ENCODE results near the gene ATP6V1G1.

ATP6V1G1 gene

DNA sequence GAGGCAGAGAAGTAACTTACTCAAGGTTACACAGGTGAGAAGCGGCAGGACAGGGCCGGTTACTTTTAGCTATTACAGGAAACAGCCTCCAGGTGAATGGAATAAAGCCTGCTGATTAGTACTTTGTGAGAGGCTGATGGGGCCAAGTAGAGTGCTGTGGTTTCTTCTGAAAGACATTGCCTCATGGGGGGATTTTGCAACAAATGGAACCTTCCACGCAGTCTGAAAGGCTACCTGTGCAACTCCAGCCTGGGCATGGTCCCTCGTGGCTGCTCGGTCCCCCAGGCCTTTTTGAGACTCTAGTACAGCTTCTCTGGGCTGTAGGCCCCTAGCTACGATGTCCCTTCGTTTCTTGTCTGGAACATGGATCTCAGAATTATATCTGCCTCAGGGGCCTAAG lies 25.5 kb downstream of the ATP6V1G1 start:
- no peak for DNase-seq

GRCh38 chr9:114613919-114614318 lies 26.4 kb downstream of the ATP6V1G1 start:
- DNase-seq: no peak

GRCh38 chr9:114614373-114614772 lies 26.8 kb downstream of the ATP6V1G1 start:
- DNase-seq: no peak

DNA sequence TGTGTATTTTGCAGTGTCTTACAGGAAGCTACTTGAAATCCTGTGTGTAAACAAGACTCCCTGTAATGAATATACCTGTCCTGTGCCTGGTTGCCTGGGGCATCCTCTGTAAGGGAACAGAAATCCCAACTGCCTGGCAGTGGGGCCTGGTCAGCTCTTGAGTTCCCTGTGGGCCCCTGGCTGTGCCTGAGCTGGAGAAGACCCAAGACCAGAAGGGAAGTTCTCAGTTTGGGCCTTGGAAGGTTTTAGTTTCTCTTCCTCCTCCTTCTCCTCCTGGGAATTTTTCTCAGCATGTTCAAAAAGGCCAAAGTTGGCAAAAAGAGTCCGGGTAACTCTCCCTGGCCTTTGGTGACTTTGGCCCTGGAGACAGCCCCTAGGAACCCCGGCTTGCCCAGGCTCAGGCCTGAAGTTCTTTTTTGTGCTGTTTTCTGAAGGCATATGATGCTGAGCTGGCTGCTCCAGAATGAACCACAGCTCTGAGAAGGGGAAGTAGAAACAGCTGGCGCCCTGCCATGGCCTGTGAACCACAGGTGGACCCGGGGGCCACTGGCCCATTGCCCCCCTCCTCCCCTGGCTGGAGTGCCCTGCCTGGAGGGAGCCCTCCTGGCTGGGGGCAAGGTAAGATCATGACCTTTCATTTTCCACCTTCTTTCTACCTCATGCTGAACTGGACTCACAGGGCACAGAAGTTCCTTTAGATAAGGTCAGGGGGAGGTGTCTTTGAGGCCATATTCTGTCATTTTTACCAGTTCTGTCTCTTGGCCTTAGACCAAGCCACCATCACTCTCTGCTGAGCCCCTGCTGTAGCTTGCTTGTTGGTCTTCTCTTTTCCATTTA lies 29.3 kb downstream of the ATP6V1G1 start:
- no peak for DNase-seq

- DNase-seq: no peak
Observed at GRCh38 chr9:114619191-114619761, 31.7 kb downstream of the ATP6V1G1 start.

DNA sequence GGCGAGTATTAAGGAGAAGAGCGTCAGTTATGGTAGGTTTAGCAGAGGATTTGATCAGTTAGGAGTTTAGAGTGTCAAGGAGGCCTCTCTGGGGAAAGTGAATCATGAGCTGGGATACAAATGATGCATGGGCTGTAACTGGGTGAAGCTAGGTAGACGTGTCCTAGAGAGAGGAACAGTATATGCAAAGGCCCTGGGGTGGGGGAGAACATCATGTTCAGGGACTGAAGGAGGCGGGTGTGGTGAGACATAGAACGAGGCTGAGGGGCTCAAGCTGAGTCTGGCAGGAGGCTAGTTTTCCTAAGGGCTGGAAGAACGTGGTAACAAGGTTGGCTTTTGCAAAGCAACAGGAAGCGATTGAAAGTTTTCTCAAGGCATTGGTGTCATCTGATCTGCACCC lies 34.0 kb downstream of the ATP6V1G1 start:
- no peak for DNase-seq

GRCh38 chr9:114621975-114622609 lies 34.5 kb downstream of the ATP6V1G1 start:
- no peak for DNase-seq

DNA sequence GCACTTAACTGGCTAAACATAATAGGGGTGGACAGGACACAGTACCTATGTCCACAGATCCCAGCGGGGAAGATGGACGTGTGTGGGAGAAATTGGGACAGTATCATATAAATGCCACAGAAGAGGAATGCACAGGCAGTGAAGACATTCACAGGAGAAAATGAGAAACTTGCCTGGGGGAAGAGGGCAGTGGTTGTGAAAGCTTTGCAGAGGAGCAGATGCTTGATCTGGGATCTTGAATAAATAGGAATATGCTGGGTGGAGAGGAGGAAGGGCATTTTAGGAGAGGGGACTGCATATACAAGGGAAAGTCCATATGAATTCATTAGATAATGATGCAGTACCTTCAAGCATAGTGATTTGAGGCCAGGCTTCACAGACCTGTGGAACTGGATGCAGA lies 37.1 kb downstream of the ATP6V1G1 start:
- no peak for DNase-seq

GRCh38 chr9:114626415-114627020 lies 38.9 kb downstream of the ATP6V1G1 start:
- no peak for DNase-seq

DNA sequence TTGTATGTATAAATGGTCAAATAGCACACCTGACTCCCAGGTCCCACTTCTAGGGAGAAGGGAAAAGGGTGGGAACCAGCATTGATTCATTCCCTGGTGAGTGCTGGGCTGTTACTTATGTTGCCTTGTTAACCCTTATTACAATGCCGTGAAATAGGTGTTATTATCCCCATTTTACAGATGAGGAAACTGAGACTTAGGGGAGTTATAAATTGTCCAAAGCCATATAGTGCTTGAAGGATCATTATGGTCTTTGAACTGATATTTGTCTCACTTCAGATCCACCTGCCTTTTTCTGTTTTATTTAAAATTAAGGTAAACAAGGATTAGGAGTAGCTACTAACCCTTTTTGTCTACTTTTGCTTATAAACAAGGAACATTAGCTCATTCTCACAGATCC lies 40.0 kb downstream of the ATP6V1G1 start:
- DNase-seq: no peak

DNA sequence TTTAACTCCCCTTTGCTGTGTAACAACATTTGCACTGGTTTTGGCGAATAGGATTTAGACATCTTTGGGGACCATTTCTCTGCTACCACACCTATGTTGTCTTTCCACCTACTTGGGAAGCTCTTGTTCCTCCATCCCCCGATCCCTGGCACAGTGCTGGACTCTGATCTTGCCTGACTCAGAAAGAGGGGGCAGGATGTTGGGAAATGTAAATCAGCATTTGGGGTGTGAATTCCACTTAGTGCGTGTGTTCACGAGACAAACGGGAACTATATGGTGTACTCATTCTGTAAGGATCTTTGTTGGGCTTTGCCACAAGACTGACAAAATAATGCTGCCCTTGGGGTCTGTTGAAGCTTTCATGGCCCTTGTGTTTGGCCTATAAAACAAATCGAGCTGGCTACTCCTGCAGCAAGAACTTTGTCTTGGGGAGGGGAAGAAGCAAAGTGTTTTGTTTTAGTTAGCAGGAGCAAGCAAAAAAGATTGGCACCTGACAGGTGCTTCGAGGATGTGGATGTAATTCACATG lies 42.1 kb downstream of the ATP6V1G1 start:
- DNase-seq: no peak

- DNase-seq: no peak
Observed at GRCh38 chr9:114631166-114631565, 43.6 kb downstream of the ATP6V1G1 start.

GRCh38 chr9:114633438-114634089 lies 46.0 kb downstream of the ATP6V1G1 start:
- no peak for DNase-seq

GRCh38 chr9:114634387-114634786 lies 46.8 kb downstream of the ATP6V1G1 start:
- no peak for DNase-seq

- no peak for DNase-seq
Observed at GRCh38 chr9:114638404-114638803, 50.8 kb downstream of the ATP6V1G1 start.

- DNase-seq: no peak
Observed at GRCh38 chr9:114641967-114642366, 54.4 kb downstream of the ATP6V1G1 start.

- no peak for DNase-seq
Observed at GRCh38 chr9:114643001-114643400, 55.4 kb downstream of the ATP6V1G1 start.

GRCh38 chr9:114643896-114644295 lies 56.3 kb downstream of the ATP6V1G1 start:
- no peak for DNase-seq

All from NCI-H774 (cell line).